Measurements from ENCODE around the gene RNASE11. TPM values are rescaled to one million over a fixed set of nuclear protein-coding genes. Genes with fewer than 3 reads are reported as not detected.
A peak's percentile ranks its signal among the peaks of the same experiment; 100 is the strongest.

RNASE11 gene
- total and polyA plus RNA-seq, 9 of the 15 experiments (the other 6 are each of a cell fraction or from before 2014, with no cell fraction given): 0.16 to 0.29 (median 0.22) TPM; not detected in 6

DNA sequence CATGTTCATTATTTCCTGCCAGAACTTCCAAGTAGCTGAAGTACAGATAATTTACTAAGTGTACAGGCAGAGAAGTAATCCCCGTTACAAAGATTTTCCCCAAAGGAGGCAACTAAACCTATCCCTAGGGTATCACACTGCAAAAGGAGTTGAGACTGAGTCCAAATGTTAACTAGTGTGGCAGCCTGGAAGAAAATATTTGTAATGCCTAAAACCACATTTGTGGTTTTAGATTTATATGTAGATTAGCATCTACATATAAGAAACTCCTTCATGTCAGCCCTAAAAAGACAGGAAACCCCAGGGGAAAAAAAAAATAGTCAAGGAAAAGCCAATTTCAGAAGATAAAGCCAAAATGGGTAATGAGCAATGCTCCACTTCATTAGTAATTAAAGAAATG, 4.8 kb upstream of the RNASE11 start:
- H3K27me3 ChIP-seq (ENCODE audit: control insufficient read depth in 2 of 2, insufficient read depth in 2 of 2, low read length in 2 of 2): no peaks in the 10 kb centered on the region

DNA sequence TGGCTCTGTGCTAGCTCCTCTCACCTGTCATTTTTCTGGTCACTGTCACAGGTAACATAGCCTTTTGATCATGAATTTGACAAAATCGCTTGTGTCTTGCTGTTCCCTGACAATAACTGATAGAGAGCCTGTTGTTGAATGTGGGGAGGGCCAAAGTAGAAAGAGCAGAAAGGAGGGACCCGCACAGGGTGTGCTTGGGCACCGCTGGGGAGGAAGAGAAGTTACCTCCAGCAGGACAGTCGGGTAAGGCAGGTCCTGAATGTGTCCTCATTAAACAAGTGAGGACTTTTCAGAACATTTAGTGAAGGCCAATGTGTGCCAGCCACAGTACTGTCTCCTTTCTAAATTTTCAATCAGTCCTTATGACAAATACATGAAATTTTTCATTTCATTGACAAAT, 3.4 kb upstream of the RNASE11 start, which contains the start of gene RNASE12:
Gene RNASE12, minus strand, starts transcription at position 142 of the 400 bp plus-strand sequence. CDS start 653 bp downstream, outside the sequence.
- Histone ChIP-seq H3K4me3 (peak within 1 kb of the TSS; percentile 22), H2AFZ (ENCODE audit: low read depth, low read length) (peak within 1 kb of the TSS; percentile 91), H3K4me1 (replicated peaks in 1 of 2; ENCODE audit: control insufficient read depth in 2 of 2, insufficient read depth in 2 of 2, low read length in 2 of 2) (peaks cover 4 to 22% of the 10 kb centered on the region in 2 experiments), H3K27ac (ENCODE audit: extremely low read depth, low read depth, low read length) (peak within 1 kb of the TSS; percentile 50), H3K9me1 (ENCODE audit: control insufficient read depth, insufficient read depth, low read length) (no peaks in the 10 kb centered on the region), H4K20me1 (replicated peaks; ENCODE audit: control insufficient read depth, insufficient read depth, low read length) (no peaks in the 10 kb centered on the region), H3K9ac (ENCODE audit: insufficient read depth in 1 of 2, low read depth in 2 of 2, low read length in 2 of 2) (peak within 1 kb of the TSS; percentile 29 to 68; a peak in 2 of 4 replicates), H3K36me3 (ENCODE audit: control insufficient read depth, insufficient read depth, low read length) (no peaks in the 10 kb centered on the region), H3K79me2 (ENCODE audit: control insufficient read depth, insufficient read depth, low read length) (no peaks in the 10 kb centered on the region), H3K4me2 (ENCODE audit: insufficient read depth, low read length) (peak within 1 kb of the TSS; percentile 70), H3K9me3 (replicated peaks; ENCODE audit: control insufficient read depth, insufficient read depth, low read depth, low read length) (no peaks in the 10 kb centered on the region), H3K27me3 (ENCODE audit: control insufficient read depth in 2 of 2, insufficient read depth in 2 of 2, low read length in 2 of 2) (no peaks in the 10 kb centered on the region)
- no TSS peak for BruUV-seq (replicated peaks)
- ATAC-seq (peak; percentile 86), DNase-seq (ENCODE audit: extremely low read depth in 1 of 4, low spot score in 3 of 4) (no peak), FAIRE-seq (peak; percentile 48)
- WGBS (ENCODE audit: insufficient coverage, low coverage, missing lambda C conversion rate): 23% methylated on average over 4 of the region's 4 CpGs
- intact Hi-C loops (cut with micrococcal nuclease) (no loop called here), in situ Hi-C loops (cut with MboI) (no loop called here)
- CTCF ChIA-PET (ENCODE audit: low intra/inter-chr PET ratio): no interaction called here
- no peak for TF ChIP-seq TAF7 (tag; IDR thresholded peaks at IDR 0.05)
- no peak for TF ChIP-seq NONO (IDR thresholded peaks at IDR 0.05; ENCODE audit: low read depth in 2 of 2, low read length in 1 of 2)
- TF ChIP-seq TFAM (CRISPR knock-in tag; conservative IDR thresholded peaks at IDR 0.05): no peak
- no peak for TF ChIP-seq RBM17 (IDR thresholded peaks at IDR 0.05; ENCODE audit: borderline replicate concordance, low read depth, low read length)
- TF ChIP-seq ILK (tag; IDR thresholded peaks at IDR 0.05; ENCODE audit: borderline replicate concordance, low read depth): no peak
- no peak for TF ChIP-seq ZNF507 (tag; conservative IDR thresholded peaks at IDR 0.05)
- no peak for TF ChIP-seq MXI1 (IDR thresholded peaks at IDR 0.05; ENCODE audit: low read depth, low read length)
- no peak for TF ChIP-seq HLTF (IDR thresholded peaks at IDR 0.05)
- TF ChIP-seq MAFK (IDR thresholded peaks at IDR 0.05; ENCODE audit: low read length): no peak
- no peak for TF ChIP-seq ARHGAP35 (IDR thresholded peaks at IDR 0.05; ENCODE audit: partially characterized antibody)
- TF ChIP-seq ZNF384 (IDR thresholded peaks at IDR 0.05; ENCODE audit: low read depth, low read length): no peak
- TF ChIP-seq PCBP2 (IDR thresholded peaks at IDR 0.05; ENCODE audit: low read depth, low read length, poor library complexity, severe bottlenecking): no peak
- POLR2A ChIA-PET: interaction anchor here (0.9 kb wide), 2 partner anchors 135 to 248 kb away, joined by 3 read pairs; no protein-coding TSS in a partner anchor

More for the DNA sequence above, 4.8 kb upstream of the RNASE11 start:
- no peaks in the 10 kb centered on the region for H3K9me1 ChIP-seq (ENCODE audit: control insufficient read depth, insufficient read depth, low read length)
- H3K4me1 ChIP-seq (replicated peaks in 1 of 2; ENCODE audit: control insufficient read depth in 2 of 2, insufficient read depth in 2 of 2, low read length in 2 of 2): peaks cover 4 to 22% of the 10 kb centered on the region in 2 experiments
- intact Hi-C loops (cut with micrococcal nuclease): no loop called here
- FAIRE-seq: no peak
- ChIA-PET POLR2A (no interaction called here), CTCF (ENCODE audit: low intra/inter-chr PET ratio) (no interaction called here)
- no peak overlapping the region for H3K4me2 ChIP-seq (ENCODE audit: insufficient read depth, low read length)
- no peaks in the 10 kb centered on the region for H3K79me2 ChIP-seq (ENCODE audit: control insufficient read depth, insufficient read depth, low read length)
- no peaks in the 10 kb centered on the region for H3K9me3 ChIP-seq (replicated peaks; ENCODE audit: control insufficient read depth, insufficient read depth, low read depth, low read length)
- H3K4me3 ChIP-seq: no peak overlapping the region
- TF ChIP-seq, protein P1, sequence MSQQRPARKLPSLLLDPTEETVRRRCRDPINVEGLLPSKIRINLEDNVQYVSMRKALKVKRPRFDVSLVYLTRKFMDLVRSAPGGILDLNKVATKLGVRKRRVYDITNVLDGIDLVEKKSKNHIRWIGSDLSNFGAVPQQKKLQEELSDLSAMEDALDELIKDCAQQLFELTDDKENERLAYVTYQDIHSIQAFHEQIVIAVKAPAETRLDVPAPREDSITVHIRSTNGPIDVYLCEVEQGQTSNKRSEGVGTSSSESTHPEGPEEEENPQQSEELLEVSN (IDR thresholded peaks at IDR 0.05; ENCODE audit: borderline replicate concordance in 1 of 2, extremely low read depth in 1 of 2, insufficient read depth in 1 of 2, insufficient read length in 1 of 2, low read depth in 1 of 2, low read length in 1 of 2, poor library complexity in 1 of 2, severe bottlenecking in 1 of 2): no peak
- no peak for TF ChIP-seq RFX5 (IDR thresholded peaks at IDR 0.05; ENCODE audit: low read depth, low read length)
- TF ChIP-seq HDGF (IDR thresholded peaks at IDR 0.05): no peak
- no peak for TF ChIP-seq SRSF3 (IDR thresholded peaks at IDR 0.05; ENCODE audit: insufficient read depth, low read length)
- TF ChIP-seq SMC3 (conservative IDR thresholded peaks at IDR 0.05; ENCODE audit: insufficient read depth, low read depth, low read length): no peak
- TF ChIP-seq ZNF699 (CRISPR knock-in tag; IDR thresholded peaks at IDR 0.05; ENCODE audit: insufficient replicate concordance): no peak
- TF ChIP-seq WHSC1 (IDR thresholded peaks at IDR 0.05; ENCODE audit: low read length): no peak
- TF ChIP-seq CEBPB (tag; IDR thresholded peaks at IDR 0.05): no peak
- no peak for TF ChIP-seq EGR1 (conservative IDR thresholded peaks at IDR 0.05)
- no TSS peak for BruUV-seq (replicated peaks)
- H4K20me1 ChIP-seq (replicated peaks; ENCODE audit: control insufficient read depth, insufficient read depth, low read length): no peaks in the 10 kb centered on the region
- no peak overlapping the region for H3K27ac ChIP-seq (ENCODE audit: extremely low read depth, low read depth, low read length)
- 58% methylated on average over 1 of the region's 1 CpG for WGBS (ENCODE audit: insufficient coverage, low coverage, missing lambda C conversion rate)
- in situ Hi-C loops (cut with MboI): no loop called here
- no peaks in the 10 kb centered on the region for H3K36me3 ChIP-seq (ENCODE audit: control insufficient read depth, insufficient read depth, low read length)
- peak overlapping the region; percentile 44; the same call in 1 of the 2 replicates for H2AFZ ChIP-seq (ENCODE audit: low read depth, low read length)
- no peak for ATAC-seq
- H3K9ac ChIP-seq (ENCODE audit: insufficient read depth in 1 of 2, low read depth in 2 of 2, low read length in 2 of 2): no peak overlapping the region; a peak in 1 of 4 replicates
- DNase-seq (ENCODE audit: extremely low read depth in 1 of 4, low spot score in 3 of 4): no peak

All from K562 (cell line).